Osteocyte (in vitro differentiated cells): ENCODE measurements around the gene ALKBH5. TPM values are rescaled to one million over a fixed set of nuclear protein-coding genes. Genes with fewer than 3 reads are reported as not detected.
A peak's percentile ranks its signal among the peaks of the same experiment; 100 is the strongest.

ENCODE experiments used
- DNase-seq: peaks from one replicate; pipeline ENCODE4 v3.0.0; 2021; ENCODE audit warnings: mixed read lengths; ENCODE audit not compliant: unreplicated experiment; ENCODE audit errors: extremely low spot score
- H3K27ac Mint-ChIP-seq: one replicate; pipeline ENCODE4 v1.8.0; 2021; ENCODE audit warnings: mild to moderate bottlenecking, mixed read lengths; ENCODE audit not compliant: unreplicated experiment
- H3K27me3 Mint-ChIP-seq: one replicate; pipeline ENCODE4 v1.8.0; 2021; ENCODE audit warnings: mixed read lengths; ENCODE audit not compliant: unreplicated experiment
- H3K36me3 Mint-ChIP-seq: one replicate; pipeline ENCODE4 v1.8.0; 2021; ENCODE audit warnings: mixed read lengths; ENCODE audit not compliant: unreplicated experiment
- H3K4me1 Mint-ChIP-seq: one replicate; pipeline ENCODE4 v1.8.0; 2021; ENCODE audit warnings: mixed read lengths; ENCODE audit not compliant: unreplicated experiment
- H3K4me3 Mint-ChIP-seq: one replicate; pipeline ENCODE4 v1.8.0; 2021; ENCODE audit warnings: mild to moderate bottlenecking, moderate library complexity, mixed read lengths; ENCODE audit not compliant: unreplicated experiment
- H3K9me3 Mint-ChIP-seq: one replicate; pipeline ENCODE4 v1.8.0; 2021; ENCODE audit warnings: mixed read lengths; ENCODE audit not compliant: unreplicated experiment
- CTCF ChIP-seq: fragments of 200-600 bp; sonication (generic); IDR thresholded peaks from 2 replicates; pipeline ENCODE4 v1.5.0; 2021; ENCODE audit warnings: antibody characterized with exemption, mild to moderate bottlenecking, moderate library complexity
- total RNA-seq: library from RNA; stranded (reverse); gene quantifications from 2 replicates; pipeline ENCODE4 v1.2.1, GENCODE V29; 2021

The ALKBH5 gene
- total RNA-seq, 1 donor from 2014 or later, result 89.4 TPM

DNA sequence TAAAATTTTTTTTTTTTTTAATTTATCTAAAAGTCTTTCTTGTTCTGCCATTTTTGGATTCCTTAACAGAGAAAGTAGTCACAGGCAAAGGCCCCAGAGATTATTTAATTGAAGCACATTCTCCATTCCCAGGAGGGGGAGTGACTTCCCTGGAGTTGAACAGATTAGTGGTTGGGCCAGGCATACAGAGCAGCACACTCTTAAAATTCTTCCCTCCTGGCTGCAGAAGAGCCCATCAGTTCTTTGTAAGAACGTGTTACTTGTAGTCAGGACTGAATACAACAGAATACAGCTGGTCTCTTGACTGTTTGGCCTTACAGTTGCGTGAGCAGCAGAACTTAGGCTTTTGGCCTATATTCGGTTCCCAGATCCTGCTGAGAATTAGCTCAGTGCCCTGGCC lies 1.8 kb downstream of the ALKBH5 start:
- Mint-ChIP-seq H3K4me3 (peak overlapping the region; percentile 89), H3K27ac (peak overlapping the region; percentile 87), H3K27me3 (no peaks in the 10 kb centered on the region), H3K9me3 (no peaks in the 10 kb centered on the region), H3K36me3 (peaks cover 20% of the 10 kb centered on the region), H3K4me1 (peaks cover 59% of the 10 kb centered on the region)
- no peak for DNase-seq
- TF ChIP-seq CTCF, result no peak

DNA sequence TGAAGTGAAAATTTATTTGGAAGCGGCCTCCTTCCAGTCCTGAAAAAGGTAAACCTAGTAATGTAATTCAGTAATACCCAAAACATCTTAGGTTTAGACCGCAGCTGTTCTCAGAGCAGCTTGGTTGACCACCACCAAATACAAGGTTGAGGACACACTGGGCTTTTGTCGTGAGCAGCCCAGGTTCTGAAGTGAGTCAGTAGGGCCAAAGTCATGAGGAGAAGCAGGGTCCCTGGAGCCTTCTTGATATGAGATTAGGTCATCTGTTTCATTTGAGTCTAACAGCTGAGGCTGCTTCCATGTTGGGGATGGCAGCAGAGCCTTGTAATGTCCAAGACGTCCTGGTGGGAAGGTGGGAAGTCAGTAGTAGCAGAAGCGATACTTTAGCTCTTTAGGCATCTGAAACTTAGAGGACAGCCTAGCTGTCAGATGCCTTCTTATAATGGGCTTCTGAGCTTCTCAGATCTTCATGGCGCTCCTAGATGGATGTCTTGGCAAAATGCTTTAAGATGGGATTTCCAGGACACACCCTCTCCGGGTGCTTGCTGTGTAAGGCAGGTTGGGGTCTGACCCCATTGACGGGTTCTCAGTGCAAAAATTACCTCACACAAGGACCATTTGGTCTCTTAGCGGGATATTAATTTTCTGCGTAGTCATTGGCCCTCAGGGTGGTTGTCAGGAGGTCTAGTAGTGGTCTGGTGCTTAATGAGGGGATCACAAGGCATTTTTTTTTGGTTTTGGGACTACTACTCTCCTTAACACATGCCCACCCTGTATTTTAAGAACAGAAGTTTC lies 2.4 kb downstream of the ALKBH5 start:
- Mint-ChIP-seq H3K27ac (peak overlapping the region; percentile 87), H3K4me1 (peaks cover 65% of the 10 kb centered on the region), H3K9me3 (no peaks in the 10 kb centered on the region), H3K4me3 (peak overlapping the region; percentile 89), H3K27me3 (no peaks in the 10 kb centered on the region), H3K36me3 (peaks cover 22% of the 10 kb centered on the region)
- DNase-seq, result no peak
- TF ChIP-seq CTCF, result no peak

GRCh38 chr17:18186627-18186982 lies 3.0 kb downstream of the ALKBH5 start:
- no peaks in the 10 kb centered on the region for H3K9me3 Mint-ChIP-seq
- peak overlapping the region; percentile 87 for H3K27ac Mint-ChIP-seq
- H3K4me3 Mint-ChIP-seq, result peak overlapping the region; percentile 89
- peaks cover 22% of the 10 kb centered on the region for H3K36me3 Mint-ChIP-seq
- H3K27me3 Mint-ChIP-seq, result no peaks in the 10 kb centered on the region
- peaks cover 71% of the 10 kb centered on the region for H3K4me1 Mint-ChIP-seq
- no peak for TF ChIP-seq CTCF
- DNase-seq, result no peak

- Mint-ChIP-seq H3K36me3 (peaks cover 22% of the 10 kb centered on the region), H3K27me3 (no peaks in the 10 kb centered on the region), H3K4me3 (peak overlapping the region; percentile 89), H3K4me1 (peaks cover 71% of the 10 kb centered on the region), H3K9me3 (no peaks in the 10 kb centered on the region), H3K27ac (peak overlapping the region; percentile 87)
- no peak for TF ChIP-seq CTCF
- DNase-seq, result no peak
These were observed 3.6 kb downstream of the ALKBH5 start for GRCh38 chr17:18187226-18187625.

GRCh38 chr17:18187821-18188761 lies 4.5 kb downstream of the ALKBH5 start:
- Mint-ChIP-seq H3K27me3 (no peaks in the 10 kb centered on the region), H3K36me3 (peaks cover 22% of the 10 kb centered on the region), H3K27ac (peak overlapping the region; percentile 50), H3K9me3 (no peaks in the 10 kb centered on the region), H3K4me1 (peaks cover 66% of the 10 kb centered on the region), H3K4me3 (peak overlapping the region; percentile 89)
- DNase-seq, result no peak
- no peak for TF ChIP-seq CTCF
